Tongue (tissue), 3 donors: ENCODE measurements around the gene UCHL5. TPM values are rescaled to one million over a fixed set of nuclear protein-coding genes. Genes with fewer than 3 reads are reported as not detected.

Experiments
- DNase-seq: peaks from one replicate; pipeline ENCODE4 v3.0.0-alpha.2; 2015
- small RNA-seq: library from RNA; depleted of rRNA; stranded (forward); fragments of <200 nt; gene quantifications from one replicate; pipeline ENCODE3, GENCODE V24; 2014; ENCODE audit warnings: low replicate concordance
- total RNA-seq: library from RNA; depleted of rRNA; stranded (reverse); fragments of >200 nt; gene quantifications from one replicate; pipeline ENCODE4 v1.2.3, GENCODE V29; 2014

UCHL5 gene
- total RNA-seq, 1 donor from 2014 or later: 52.4 TPM

GRCh38 chr1:192966073-192966472, 93.1 kb downstream of the UCHL5 start:
- no peak for DNase-seq

DNA sequence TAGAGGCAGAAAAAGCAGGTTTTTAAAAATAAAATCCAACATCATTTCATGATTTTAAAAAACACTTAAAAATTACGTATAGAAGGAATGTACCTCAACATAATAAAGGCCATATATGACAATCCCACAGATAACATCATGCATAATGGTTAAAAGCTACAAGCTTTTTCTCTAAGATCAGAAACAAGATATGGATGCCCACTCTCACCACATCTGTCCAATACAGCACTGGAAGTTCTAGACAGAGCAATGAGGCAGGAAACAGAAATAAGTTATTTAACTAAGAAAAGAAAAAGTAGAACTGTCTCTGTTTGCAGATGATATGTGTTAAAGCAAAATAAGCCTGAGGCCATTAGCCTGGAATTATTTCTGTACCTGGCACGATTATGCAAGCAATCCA, 96.3 kb downstream of the UCHL5 start:
- DNase-seq: no peak

Small RNA genes within 50 kb of the gene (small RNA-seq; reads per million reads assigned to genes)
- not detected for gene SCARNA18B

Other genes starting within 250 kb of the UCHL5 start
- 134 TPM for gene RO60, start 252 bp upstream of the UCHL5 start, total RNA-seq
- gene GLRX2, start 46.1 kb upstream of the UCHL5 start, total RNA-seq: 31.3 TPM
- gene CDC73, start 62.7 kb upstream of the UCHL5 start, total RNA-seq: 48.0 TPM
- 5.7 TPM for gene B3GALT2, start 127.3 kb upstream of the UCHL5 start, total RNA-seq